GM11168 (cell line): Measurements from ENCODE around the gene CCDC34.

Experiments used
- in situ Hi-C: fragments of 300-500 bp; cut with MboI; formaldehyde crosslinking; loops from one replicate; pipeline ENCODE4 v1.12.0; 2022; ENCODE audit warnings: low sequenced_read_pairs; ENCODE audit not compliant: unreplicated experiment

CCDC34 gene, protein sequence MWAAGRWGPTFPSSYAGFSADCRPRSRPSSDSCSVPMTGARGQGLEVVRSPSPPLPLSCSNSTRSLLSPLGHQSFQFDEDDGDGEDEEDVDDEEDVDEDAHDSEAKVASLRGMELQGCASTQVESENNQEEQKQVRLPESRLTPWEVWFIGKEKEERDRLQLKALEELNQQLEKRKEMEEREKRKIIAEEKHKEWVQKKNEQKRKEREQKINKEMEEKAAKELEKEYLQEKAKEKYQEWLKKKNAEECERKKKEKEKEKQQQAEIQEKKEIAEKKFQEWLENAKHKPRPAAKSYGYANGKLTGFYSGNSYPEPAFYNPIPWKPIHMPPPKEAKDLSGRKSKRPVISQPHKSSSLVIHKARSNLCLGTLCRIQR

DNA sequence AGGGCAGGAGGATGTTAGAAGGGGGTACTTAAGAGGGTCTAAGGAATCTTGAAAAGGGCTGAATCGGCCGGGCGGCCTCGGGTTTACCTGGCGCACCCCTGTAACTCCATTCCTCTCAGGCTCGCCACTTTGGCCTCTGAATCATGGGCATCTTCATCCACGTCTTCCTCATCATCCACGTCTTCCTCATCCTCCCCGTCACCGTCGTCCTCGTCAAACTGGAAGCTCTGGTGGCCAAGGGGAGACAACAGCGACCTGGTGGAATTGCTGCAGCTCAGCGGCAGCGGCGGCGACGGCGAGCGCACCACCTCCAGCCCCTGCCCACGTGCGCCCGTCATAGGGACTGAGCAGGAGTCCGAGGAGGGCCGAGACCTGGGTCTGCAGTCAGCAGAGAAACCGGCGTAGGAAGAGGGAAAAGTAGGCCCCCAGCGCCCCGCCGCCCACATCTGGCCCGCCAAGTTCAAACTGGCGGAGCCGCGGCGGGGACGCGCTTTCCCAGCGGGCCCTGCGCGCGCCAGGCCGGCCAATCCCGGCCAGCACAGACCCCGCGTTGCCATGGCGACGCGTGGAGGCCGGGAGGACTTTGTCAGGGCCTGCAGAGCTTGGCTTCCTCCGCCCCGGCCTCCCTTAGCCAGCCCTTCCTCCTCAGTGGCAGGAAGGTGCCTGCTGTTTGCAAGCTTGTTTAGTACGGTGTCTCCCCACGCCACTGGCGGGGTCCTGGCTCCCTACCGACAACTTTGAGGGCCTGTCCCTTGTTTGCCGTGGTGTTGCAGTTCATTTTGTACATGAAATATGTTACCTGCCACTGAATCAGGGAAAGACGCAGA lies at the start of gene CCDC34:
Gene CCDC34, minus strand, starts transcription at position 467 of the 827 bp plus-strand sequence. Its CDS starts 21 bp downstream, at position 446.
- in situ Hi-C loops, result no loop called here

DNA sequence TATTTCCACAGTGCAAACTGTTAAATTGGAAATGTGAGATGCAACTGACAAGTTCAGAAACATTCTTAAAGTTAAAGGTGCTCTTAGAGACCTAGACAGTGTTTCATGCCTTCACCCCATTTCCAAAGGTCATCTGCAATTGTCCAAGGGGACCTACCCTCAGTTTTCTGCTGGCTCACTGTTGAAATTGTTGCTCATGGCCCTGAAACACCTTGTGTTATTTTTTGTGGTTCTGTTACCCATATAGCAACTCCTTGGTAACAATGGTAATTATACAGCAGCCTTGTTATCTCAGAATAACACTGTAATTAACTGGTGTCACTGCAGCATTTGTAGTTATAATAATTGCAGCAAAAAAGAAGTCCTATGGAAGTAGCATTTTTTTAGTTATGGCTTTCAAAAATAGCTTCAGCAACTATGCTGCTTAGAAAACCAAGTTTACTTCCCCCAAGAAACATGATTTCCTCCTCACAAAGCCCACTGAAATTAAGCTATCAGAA lies 49.2 kb upstream of the CCDC34 start:
- in situ Hi-C loops, result no loop called here

DNA sequence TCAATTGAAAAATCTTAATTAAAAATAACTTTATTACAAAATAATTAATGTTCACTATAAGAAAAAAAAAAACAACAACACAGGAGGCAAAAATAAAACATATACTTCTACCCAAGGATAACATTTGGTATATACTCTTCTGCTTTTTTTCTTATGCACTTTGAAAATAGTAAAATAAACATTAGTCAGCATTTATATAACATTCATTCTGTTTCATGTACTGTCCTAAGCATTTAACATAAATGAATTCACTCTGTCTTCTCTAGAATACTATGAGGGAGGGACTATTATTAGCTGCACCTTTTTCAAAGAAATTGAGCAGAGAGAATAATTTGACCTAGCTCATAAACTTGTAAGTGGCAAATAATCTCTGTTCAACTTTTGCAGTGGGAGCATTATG lies 48.3 kb upstream of the CCDC34 start:
- in situ Hi-C loops, result no loop called here

DNA sequence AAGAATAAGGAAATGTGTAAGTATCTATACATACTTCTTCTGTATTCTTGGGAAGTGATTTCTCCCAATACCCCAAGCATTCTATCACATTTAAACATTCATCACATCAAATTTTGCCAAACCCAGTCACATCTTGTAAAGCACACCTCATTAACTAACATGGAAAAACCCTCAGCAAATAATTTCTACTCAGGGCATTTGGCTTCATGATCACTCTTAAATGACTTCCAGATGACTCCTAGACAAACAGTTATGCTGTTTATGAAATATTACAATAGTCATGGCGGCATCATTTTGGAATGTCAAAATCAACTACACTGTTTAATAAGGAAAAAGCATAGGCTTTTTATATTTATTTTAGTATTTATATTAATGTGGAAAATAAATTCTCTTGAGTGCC lies 47.3 kb upstream of the CCDC34 start:
- in situ Hi-C loops, result no loop called here

DNA sequence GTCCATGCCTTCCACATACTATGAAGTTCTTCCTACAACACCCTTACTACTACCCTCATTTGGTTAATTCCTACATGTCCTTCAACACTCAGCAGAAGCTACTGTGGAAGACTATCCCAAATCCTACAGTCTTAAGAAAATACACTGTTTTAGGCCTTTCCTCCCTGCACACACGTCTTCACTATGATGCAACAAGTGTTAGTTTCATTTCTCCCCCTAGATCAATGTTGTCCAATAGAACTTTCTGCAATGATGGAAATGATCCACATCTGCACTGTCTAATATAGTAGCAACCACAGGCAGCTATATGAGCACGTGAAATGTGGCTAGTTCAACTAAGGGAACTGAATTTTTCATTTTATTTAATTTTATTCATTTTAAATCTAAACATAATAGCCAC lies 46.7 kb upstream of the CCDC34 start:
- in situ Hi-C loops, result no loop called here

DNA sequence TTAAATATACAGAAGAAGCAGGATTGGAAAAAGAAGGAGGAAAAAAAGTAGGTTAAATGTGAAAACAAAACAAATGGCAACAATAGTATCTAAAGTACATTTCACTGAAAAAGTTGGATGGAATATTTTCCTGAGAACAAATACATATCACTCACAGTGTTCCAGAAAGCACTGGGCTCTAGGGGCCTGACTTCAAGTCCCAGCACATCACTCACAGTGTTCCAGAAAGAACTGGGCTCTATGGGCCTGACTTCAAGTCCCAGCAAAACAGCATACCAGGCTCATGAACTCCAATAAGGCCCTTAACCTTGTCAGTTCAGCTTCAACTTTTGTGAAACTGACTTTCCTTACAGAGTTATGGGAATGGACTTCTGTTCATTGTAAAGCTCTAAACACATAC lies 46.0 kb upstream of the CCDC34 start:
- in situ Hi-C loops, result no loop called here

- in situ Hi-C loops, result no loop called here
These were observed 45.3 kb upstream of the CCDC34 start for GRCh38 chr11:27408246-27408800.

GRCh38 chr11:27406498-27407354 lies 43.7 kb upstream of the CCDC34 start:
- in situ Hi-C loops, result no loop called here

GRCh38 chr11:27405134-27405533 lies 42.1 kb upstream of the CCDC34 start:
- in situ Hi-C loops, result no loop called here

GRCh38 chr11:27404427-27404826 lies 41.4 kb upstream of the CCDC34 start:
- in situ Hi-C loops, result no loop called here

- in situ Hi-C loops, result no loop called here
These were observed 40.2 kb upstream of the CCDC34 start for GRCh38 chr11:27403195-27403594.

- in situ Hi-C loops, result no loop called here
These were observed 39.4 kb upstream of the CCDC34 start for GRCh38 chr11:27402450-27402849.

DNA sequence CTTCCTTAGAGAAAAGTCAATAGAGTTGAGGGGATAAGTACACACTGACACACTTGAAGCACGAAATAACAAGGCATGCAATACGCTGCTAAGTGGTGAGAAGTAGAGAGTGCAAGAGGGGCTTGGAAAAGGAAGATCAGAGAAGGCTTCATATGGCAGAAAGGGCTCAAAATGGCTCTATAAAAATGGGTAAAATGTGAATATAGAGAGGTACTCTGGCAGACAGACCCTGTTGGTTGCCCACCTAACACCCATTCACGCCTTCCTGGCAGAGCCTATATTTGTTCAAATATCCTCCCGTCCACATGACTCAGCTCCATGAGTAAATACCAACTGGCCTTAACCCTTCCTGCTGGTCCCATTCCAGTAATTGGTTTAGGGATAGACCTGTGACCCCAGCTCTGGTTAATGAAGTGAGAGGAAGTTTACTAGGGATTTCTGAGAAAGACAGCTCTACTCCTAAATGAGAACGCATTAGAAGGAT lies 38.9 kb upstream of the CCDC34 start:
- in situ Hi-C loops, result no loop called here

- in situ Hi-C loops, result no loop called here
These were observed 38.3 kb upstream of the CCDC34 start for GRCh38 chr11:27401280-27401832.

- in situ Hi-C loops, result no loop called here
These were observed 35.4 kb upstream of the CCDC34 start for GRCh38 chr11:27398400-27398770.

GRCh38 chr11:27397624-27398399 lies 34.8 kb upstream of the CCDC34 start:
- in situ Hi-C loops, result no loop called here

- in situ Hi-C loops, result no loop called here
These were observed 33.3 kb upstream of the CCDC34 start for GRCh38 chr11:27396259-27396839.

- in situ Hi-C loops, result no loop called here
These were observed 32.7 kb upstream of the CCDC34 start for GRCh38 chr11:27395556-27396258.
